Astrocyte of the spinal cord (primary cell): ENCODE measurements around the gene ME3.
A peak's percentile ranks its signal among the peaks of the same experiment; 100 is the strongest.

ENCODE experiments used
- DNase-seq: peaks from one replicate; pipeline ENCODE4 v3.0.0; 2011; ENCODE audit warnings: low read depth, low spot score
- H3K4me3 ChIP-seq: 2 replicates; pipeline ENCODE4 v1.5.1; 2011; ENCODE audit warnings: low read depth, mild to moderate bottlenecking, low read length, moderate library complexity
- CTCF ChIP-seq: IDR thresholded peaks from 2 replicates; pipeline ENCODE4 v1.5.1; 2012; ENCODE audit warnings: low read depth, mild to moderate bottlenecking, low read length, inconsistent platforms
- in situ Hi-C: cut with HindIII; loops from 2 replicates; pipeline ENCODE4 v1.10.0; 2017; ENCODE audit warnings: low sequenced_read_pairs

The ME3 gene

GRCh38 chr11:86511086-86511551 is 161.3 kb downstream of the ME3 start:
- in situ Hi-C loops: no loop called here
- no peak overlapping the region for H3K4me3 ChIP-seq
- no peak for TF ChIP-seq CTCF
- peak; percentile 79 for DNase-seq

- in situ Hi-C loops: no loop called here
- no peak for DNase-seq
- TF ChIP-seq CTCF: no peak
Measured at GRCh38 chr11:86510674-86511073, 161.7 kb downstream of the ME3 start.

DNA sequence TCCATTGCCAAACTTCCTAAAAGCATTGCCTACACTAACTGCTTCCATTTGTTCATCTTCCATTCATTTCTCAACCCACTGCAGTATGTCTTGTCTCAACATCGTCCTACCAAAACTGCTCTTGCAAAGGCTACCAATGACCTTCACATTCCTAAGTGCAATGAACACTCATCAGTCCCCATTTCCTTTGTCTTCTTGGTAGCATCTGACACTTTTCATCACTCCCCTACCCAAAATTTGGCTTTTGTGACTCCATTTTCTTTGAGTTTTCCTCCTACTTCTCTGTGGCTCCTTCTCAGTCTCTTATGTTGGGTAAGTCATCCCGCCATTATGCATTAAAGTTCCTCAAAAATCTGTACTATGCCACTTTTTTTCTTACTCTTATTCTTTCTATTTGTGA is 162.3 kb downstream of the ME3 start:
- no peak for DNase-seq
- in situ Hi-C loops: no loop called here
- no peak for TF ChIP-seq CTCF
- no peak overlapping the region for H3K4me3 ChIP-seq

More at GRCh38 chr11:86510674-86511073, 161.7 kb downstream of the ME3 start:
- H3K4me3 ChIP-seq: no peak overlapping the region

- DNase-seq: no peak
- TF ChIP-seq CTCF: no peak
- in situ Hi-C loops: no loop called here
- no peak overlapping the region for H3K4me3 ChIP-seq
Measured at GRCh38 chr11:86509588-86509974, 162.8 kb downstream of the ME3 start.

DNA sequence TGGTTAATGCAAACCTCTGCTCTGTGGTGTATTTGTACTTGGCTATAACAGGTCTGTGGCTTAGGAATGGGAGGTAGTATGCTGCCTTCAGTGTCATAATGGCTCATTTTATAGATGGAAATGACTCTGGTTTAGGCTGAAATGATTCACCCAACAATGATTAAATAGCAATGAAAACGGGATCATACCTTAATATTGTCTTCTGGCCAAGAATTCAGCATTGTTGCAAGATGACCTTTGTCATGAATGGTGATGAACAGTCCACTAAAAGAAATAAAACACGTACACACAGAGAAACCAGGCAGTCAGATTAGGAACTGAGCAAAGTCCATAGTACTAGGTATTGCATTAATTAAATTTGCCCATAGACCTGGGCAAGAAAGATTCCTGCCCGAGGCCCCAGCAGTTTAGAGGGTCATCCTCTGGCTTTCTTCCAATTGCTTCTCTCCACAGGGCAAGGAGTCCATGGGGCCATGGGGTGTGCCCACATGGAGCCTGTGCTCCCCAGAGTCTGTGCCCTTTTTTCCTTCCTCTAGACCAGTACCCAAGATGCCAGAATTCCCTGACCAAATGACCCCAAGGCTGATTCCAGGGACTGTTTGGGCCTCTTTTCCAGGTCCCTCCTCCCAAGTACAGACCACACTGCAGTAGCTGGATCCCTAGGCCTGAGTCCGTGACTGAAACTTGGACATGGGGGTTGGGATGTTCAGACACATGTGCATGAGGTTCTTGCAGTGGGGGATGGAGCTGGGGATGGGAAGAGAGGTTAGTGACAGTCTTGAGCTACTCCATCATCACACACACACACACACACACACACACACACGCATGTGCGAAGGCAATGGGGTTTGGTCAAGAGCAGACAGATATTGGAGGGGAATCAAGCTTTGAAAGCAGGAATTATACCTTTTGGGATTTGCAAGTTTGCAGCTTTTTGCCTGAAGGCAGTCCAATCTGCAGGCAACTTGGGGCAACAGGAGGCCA is 163.5 kb downstream of the ME3 start:
- H3K4me3 ChIP-seq: no peak overlapping the region

More for the DNA sequence above, 163.5 kb downstream of the ME3 start:
- in situ Hi-C loops: no loop called here
- TF ChIP-seq CTCF: no peak
- DNase-seq: peak; percentile 33
